C4-2B (cell line): ENCODE measurements around the gene CFHR3.
"Not testable (repeated sequence)": the region's sequence is repeated elsewhere in the genome, so short reads cannot be mapped to it uniquely, and the experiment has no call there.

Source experiments
- H3K27ac ChIP-seq: fragments of 450-650 bp; 2 replicates; pipeline ENCODE4 v1.5.1; 2017
- ZFX ChIP-seq: fragments of 450-650 bp; IDR thresholded peaks from 2 replicates; pipeline ENCODE4 v1.6.1; 2017
- TF ChIP-seq, protein P1 (sequence below): fragments of 450-650 bp; conservative IDR thresholded peaks from 2 replicates; pipeline ENCODE4 v1.5.1; 2017; ENCODE audit warnings: mild to moderate bottlenecking

CFHR3 gene

GRCh38 chr1:196773713-196774112, 927 bp upstream of the CFHR3 start:
- H3K27ac ChIP-seq: no peak overlapping the region
- TF ChIP-seq, protein P1, sequence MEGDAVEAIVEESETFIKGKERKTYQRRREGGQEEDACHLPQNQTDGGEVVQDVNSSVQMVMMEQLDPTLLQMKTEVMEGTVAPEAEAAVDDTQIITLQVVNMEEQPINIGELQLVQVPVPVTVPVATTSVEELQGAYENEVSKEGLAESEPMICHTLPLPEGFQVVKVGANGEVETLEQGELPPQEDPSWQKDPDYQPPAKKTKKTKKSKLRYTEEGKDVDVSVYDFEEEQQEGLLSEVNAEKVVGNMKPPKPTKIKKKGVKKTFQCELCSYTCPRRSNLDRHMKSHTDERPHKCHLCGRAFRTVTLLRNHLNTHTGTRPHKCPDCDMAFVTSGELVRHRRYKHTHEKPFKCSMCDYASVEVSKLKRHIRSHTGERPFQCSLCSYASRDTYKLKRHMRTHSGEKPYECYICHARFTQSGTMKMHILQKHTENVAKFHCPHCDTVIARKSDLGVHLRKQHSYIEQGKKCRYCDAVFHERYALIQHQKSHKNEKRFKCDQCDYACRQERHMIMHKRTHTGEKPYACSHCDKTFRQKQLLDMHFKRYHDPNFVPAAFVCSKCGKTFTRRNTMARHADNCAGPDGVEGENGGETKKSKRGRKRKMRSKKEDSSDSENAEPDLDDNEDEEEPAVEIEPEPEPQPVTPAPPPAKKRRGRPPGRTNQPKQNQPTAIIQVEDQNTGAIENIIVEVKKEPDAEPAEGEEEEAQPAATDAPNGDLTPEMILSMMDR: no peak
- no peak for TF ChIP-seq ZFX

GRCh38 chr1:196774175-196774574, 465 bp upstream of the CFHR3 start:
- no peak overlapping the region for H3K27ac ChIP-seq
- TF ChIP-seq, protein P1: no peak
- no peak for TF ChIP-seq ZFX

- no peak overlapping the region for H3K27ac ChIP-seq
Observed at GRCh38 chr1:196777603-196778002, 3.0 kb downstream of the CFHR3 start.

GRCh38 chr1:196779093-196779492, 4.5 kb downstream of the CFHR3 start:
- no peak overlapping the region for H3K27ac ChIP-seq
- TF ChIP-seq, protein P1: peak; percentile 1; the same call in 1 of the 2 replicates
- TF ChIP-seq ZFX: no peak

More at GRCh38 chr1:196777603-196778002, 3.0 kb downstream of the CFHR3 start:
- no peak for TF ChIP-seq ZFX
- TF ChIP-seq, protein P1: no peak

- not testable (repeated sequence) for H3K27ac ChIP-seq
Observed at GRCh38 chr1:196791252-196791651, 16.6 kb downstream of the CFHR3 start.

GRCh38 chr1:196794103-196794502, 19.5 kb downstream of the CFHR3 start:
- not testable (repeated sequence) for H3K27ac ChIP-seq

GRCh38 chr1:196797891-196798290, 23.3 kb downstream of the CFHR3 start:
- TF ChIP-seq, protein P1: no peak
- no peak for TF ChIP-seq ZFX
- no peak overlapping the region for H3K27ac ChIP-seq

DNA sequence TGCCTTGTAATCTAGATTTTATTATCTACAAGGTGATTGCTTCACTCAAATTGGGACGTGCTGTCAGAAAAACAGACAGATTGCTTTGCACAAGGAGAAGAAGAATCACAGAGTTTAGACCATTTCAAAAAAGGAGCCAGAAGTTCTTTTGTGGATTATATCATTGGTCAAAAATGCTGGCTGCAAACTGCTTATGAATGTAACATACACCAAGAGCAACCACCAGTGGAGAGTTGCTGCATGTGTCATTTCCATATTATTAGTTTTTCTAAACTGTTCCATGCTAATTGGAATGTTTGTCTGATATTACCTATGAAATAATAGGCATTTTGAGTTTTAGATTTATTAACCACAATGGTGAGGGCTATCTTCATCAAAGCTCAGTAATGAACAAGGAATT, 27.3 kb downstream of the CFHR3 start:
- not testable (repeated sequence) for H3K27ac ChIP-seq

GRCh38 chr1:196808529-196809235, 34.0 kb downstream of the CFHR3 start:
- TF ChIP-seq, protein P1: no peak
- TF ChIP-seq ZFX: no peak
- no peak overlapping the region for H3K27ac ChIP-seq

DNA sequence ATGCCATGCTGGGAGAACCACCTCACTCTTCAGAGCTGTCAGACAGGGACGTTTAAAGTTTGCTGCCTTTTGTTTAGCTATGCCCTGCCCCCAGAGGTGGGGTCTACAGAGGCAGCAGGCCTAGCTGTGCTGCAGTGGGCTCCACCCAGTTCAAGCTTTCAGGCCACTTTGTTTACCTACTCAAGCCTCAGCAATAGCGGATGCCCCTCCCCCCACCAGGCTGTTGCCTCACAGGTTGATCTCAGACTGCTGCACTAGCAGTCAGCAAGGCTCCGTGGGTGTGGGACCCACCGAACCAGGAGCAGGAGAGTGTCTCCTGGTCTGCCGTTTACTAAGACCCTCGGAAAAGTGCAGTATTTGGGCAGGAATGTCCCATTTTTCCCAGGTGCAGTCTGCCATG, 42.8 kb downstream of the CFHR3 start:
- not testable (repeated sequence) for H3K27ac ChIP-seq

GRCh38 chr1:196819531-196819930, 44.9 kb downstream of the CFHR3 start, which contains the start of gene CFHR1:
TSS of gene CFHR1 (plus strand) at chr1:196819731. CDS start at chr1:196819845, 114 bp downstream.
- not testable (repeated sequence) for H3K27ac ChIP-seq

DNA sequence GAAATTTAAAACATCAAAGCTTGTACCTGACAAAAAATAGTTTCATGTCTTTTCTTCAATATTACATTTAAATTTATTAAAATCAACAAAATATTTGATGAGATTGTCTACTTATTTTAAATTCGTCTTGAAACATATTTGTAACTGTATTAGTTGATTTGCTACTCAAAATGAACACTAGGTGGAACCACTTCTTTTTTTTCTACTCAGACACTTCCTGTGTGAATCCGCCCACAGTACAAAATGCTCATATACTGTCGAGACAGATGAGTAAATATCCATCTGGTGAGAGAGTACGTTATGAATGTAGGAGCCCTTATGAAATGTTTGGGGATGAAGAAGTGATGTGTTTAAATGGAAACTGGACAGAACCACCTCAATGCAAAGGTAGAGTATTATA, 53.2 kb downstream of the CFHR3 start:
- not testable (repeated sequence) for H3K27ac ChIP-seq
